GM06990 (cell line): Measurements from ENCODE around the gene EIF4G1.

Experiments
- DNase-seq: peaks from one replicate; pipeline ENCODE4 v3.0.0-alpha.2; 2011; ENCODE audit not compliant: insufficient read length; ENCODE audit errors: extremely low read depth
- H3K27me3 ChIP-seq: replicated peaks from 2 replicates; pipeline ENCODE4 v1.6.0; 2011; ENCODE audit warnings: low read length; ENCODE audit not compliant: control insufficient read depth, insufficient read depth
- H3K36me3 ChIP-seq: 2 replicates; pipeline ENCODE4 v1.5.1; 2011; ENCODE audit warnings: low read length; ENCODE audit not compliant: control insufficient read depth, insufficient read depth
- H3K4me3 ChIP-seq: replicated peaks from 2 replicates; pipeline ENCODE4 v1.5.1; 2011; ENCODE audit warnings: low read depth, mild to moderate bottlenecking, control low read depth, low read length
- TF ChIP-seq, protein P1 (sequence below): IDR thresholded peaks from 2 replicates; pipeline ENCODE4 v1.5.1; 2011; ENCODE audit warnings: low read length, control low read depth, mild to moderate bottlenecking, inconsistent platforms; ENCODE audit not compliant: insufficient read depth, poor library complexity, severe bottlenecking

The EIF4G1 gene

DNA sequence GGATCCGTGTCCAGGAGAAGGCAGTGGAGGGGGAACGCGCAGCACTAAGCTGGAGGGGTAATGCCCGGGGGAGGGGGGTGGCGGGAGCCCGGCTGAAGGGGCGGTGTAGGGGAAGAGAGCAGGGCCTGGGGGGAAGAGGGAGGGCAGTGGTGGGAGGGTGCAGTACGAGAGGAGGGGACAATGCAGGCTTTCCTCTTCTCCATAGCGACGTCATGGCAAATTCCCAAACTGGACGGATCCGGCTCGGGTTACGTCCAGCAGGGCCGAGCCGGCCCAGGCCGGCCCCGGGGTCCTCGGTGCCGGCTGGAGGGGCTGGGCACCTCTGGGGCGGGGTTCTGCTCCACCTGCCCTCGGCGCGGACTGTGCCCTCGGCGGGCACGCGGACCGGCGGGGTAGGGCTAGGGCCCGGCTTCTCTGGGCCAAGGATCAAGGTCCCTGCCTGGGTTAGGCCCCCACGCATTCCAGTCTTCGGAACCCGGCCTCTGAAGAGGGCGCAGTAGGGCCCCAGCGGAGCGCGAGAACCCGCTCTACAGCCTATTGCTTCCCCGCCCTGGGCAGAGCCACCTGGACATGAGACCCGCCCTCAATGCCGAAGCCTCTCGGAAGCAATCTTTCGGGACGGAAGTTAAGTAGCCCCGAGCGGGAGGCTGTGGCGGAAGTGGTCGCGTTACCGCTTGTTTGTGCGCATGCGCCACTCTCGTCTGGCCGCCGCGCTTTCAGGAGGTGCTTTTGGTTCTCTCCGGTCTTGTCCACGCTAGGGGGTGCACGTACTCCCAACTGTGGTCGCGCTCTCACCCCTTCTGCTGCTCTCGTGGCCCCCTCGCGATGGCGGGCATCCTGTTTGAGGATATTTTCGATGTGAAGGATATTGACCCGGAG, 48.5 kb downstream of the EIF4G1 start:
- peaks cover 4% of the 10 kb centered on the region for H3K36me3 ChIP-seq
- peak overlapping the region; percentile 95 for H3K4me3 ChIP-seq
- no peaks in the 10 kb centered on the region; the same call in 1 of the 2 replicates for H3K27me3 ChIP-seq
- TF ChIP-seq, protein P1, sequence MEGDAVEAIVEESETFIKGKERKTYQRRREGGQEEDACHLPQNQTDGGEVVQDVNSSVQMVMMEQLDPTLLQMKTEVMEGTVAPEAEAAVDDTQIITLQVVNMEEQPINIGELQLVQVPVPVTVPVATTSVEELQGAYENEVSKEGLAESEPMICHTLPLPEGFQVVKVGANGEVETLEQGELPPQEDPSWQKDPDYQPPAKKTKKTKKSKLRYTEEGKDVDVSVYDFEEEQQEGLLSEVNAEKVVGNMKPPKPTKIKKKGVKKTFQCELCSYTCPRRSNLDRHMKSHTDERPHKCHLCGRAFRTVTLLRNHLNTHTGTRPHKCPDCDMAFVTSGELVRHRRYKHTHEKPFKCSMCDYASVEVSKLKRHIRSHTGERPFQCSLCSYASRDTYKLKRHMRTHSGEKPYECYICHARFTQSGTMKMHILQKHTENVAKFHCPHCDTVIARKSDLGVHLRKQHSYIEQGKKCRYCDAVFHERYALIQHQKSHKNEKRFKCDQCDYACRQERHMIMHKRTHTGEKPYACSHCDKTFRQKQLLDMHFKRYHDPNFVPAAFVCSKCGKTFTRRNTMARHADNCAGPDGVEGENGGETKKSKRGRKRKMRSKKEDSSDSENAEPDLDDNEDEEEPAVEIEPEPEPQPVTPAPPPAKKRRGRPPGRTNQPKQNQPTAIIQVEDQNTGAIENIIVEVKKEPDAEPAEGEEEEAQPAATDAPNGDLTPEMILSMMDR = peak; percentile 74
- DNase-seq = peak; percentile 97

DNA sequence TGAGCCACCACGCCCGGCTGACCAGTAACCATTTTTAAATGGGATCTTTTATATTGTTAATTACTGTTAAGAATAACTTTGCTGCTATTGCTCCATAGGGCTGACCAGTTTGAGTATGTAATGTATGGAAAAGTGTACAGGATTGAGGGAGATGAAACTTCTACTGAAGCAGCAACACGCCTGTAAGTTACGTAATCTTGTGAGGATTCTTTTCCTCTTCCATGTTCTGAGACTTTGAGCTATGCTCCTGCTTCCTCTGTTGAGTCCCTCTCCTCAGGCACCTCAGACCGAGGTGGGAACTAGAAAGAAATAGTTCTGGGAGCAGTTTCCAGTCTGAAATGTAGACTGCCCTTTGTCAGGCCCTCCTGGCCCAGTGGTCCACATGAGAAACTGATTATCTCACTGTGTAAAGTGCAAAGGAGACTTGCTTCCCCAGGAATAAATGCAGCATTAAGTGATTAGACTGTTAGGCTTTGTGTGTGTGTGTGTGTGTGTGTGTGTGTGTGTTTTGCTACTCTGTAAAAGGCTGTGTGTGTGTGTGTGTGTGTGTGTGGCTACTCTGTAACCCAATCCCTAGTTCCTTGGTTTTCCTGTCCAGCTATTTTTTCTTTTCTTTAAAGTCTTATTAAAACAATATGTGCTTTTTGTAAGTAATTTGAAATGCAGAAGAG, 52.3 kb downstream of the EIF4G1 start:
- H3K27me3 ChIP-seq = no peaks in the 10 kb centered on the region
- TF ChIP-seq, protein P1 = no peak
- H3K4me3 ChIP-seq = no peak overlapping the region
- H3K36me3 ChIP-seq = peaks cover 6% of the 10 kb centered on the region
- no peak for DNase-seq

DNA sequence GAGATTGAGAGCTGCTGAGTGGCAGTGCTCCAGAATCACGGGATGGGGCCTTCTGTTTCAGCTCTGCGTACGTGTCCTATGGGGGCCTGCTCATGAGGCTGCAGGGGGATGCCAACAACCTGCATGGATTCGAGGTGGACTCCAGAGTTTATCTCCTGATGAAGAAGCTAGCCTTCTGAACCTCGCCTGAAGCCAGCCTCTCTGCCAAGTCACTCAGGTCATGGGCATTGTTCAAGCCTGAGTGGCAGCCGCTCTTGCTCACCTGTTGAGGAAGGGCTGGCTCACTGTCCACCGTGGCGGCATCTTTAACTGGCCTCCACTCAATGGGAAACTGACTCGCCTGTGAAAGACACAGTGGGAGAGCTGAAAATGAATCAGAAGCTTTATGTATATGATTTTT, 53.7 kb downstream of the EIF4G1 start:
- Histone ChIP-seq H3K27me3 (no peaks in the 10 kb centered on the region), H3K36me3 (peaks cover 6% of the 10 kb centered on the region), H3K4me3 (no peak overlapping the region)
- TF ChIP-seq, protein P1 = no peak
- no peak for DNase-seq

DNA sequence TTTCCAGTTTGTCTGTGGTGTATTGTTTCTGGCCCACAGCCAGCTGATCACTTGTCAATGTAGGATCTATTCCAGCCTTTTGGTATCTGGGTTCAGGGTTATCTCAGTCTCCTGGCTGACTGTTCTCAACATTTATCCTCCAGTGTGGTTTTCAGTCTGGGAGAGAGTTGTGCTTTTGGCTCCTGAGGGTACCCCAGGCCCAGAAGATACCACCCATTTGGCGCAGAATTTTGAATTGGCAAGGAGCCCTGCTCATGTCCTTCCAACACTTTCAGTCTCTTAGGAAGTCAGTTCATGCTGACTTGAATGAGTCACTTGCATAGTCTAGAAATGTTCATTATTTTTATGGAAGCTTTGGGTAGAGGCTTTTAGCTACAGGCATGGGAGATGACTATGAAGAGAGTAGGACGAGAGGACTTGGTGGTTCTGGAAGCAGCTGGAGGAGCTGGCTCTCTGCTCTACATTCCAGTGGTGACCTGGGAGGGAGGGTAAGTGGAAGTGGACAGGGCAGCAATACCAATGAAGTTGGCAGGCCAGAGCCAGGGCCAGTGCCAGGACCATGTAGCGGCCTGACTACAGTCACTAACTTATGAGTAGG, 54.3 kb downstream of the EIF4G1 start:
- no peak for DNase-seq
- TF ChIP-seq, protein P1 = no peak
- Histone ChIP-seq H3K4me3 (no peak overlapping the region), H3K27me3 (peaks cover 2% of the 10 kb centered on the region; the same call in 1 of the 2 replicates), H3K36me3 (peaks cover 6% of the 10 kb centered on the region)

DNA sequence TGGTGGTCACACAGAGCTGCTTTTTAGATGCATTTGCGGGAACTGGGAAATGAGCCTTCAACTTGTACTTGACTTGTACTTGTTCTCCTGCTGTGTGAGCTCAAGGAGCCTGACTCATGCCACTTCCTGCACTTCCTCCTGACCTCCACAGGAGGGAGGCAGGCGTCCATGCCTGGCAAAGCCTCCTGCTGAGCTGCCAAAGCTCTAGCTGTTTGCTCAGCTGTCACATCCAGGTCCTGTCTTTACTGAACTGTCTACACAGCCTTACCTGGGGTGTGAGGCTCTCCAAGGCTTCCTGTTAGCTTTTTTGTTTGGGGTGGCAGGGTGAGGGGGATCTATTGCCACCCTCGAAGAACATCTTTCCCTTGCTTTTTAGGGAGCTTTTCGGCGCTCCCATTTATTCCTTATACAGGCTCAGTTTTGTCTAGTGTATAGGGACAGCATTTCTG, 57.2 kb downstream of the EIF4G1 start:
- Histone ChIP-seq H3K36me3 (peaks cover 4% of the 10 kb centered on the region), H3K27me3 (peaks cover 2% of the 10 kb centered on the region; the same call in 1 of the 2 replicates), H3K4me3 (no peak overlapping the region)
- DNase-seq = no peak
- TF ChIP-seq, protein P1 = peak; percentile 89
